ENCODE measurements around the gene TRMT10A. TPM values are rescaled to one million over a fixed set of nuclear protein-coding genes. Genes with fewer than 3 reads are reported as not detected.

Gene TRMT10A
- total RNA-seq (1 to 10 TPM; 8.9 to 9.1 TPM), polyA plus RNA-seq (ENCODE audit: insufficient read length in 2 of 2) (1 to 10 TPM; 5.3 to 7.4 TPM)
- long read RNA-seq, donor 1, partial matches to known transcripts = 0 of 1 reads
- long read RNA-seq, donor 1, other reads (novel, unspliced or antisense) = 0 of 1 reads
- long read RNA-seq, donor 2, partial matches to known transcripts = 0 of 1 reads
- long read RNA-seq, donor 2, other reads (novel, unspliced or antisense) = 0 of 1 reads
- long read RNA-seq, donor 3 = 0 reads
- long read RNA-seq, donor 4, partial matches to known transcripts = 0 of 3 reads
- long read RNA-seq, donor 4, other reads (novel, unspliced or antisense) = 0 of 3 reads

GRCh38 chr4:99563310-99564186 is at the start of gene TRMT10A:
TSS of gene TRMT10A (minus strand) at chr4:99564039. CDS start at chr4:99559338, 4,701 bp downstream.
- peak; percentile 96 to 100 (median 97) for DNase-seq (ENCODE audit: low read depth in 4 of 6, low spot score in 6 of 6)
- H3K27me3 ChIP-seq (ENCODE audit: control insufficient read depth, insufficient read depth, low read length) = no peaks in the 10 kb centered on the region
- H3K4me3 ChIP-seq (ENCODE audit: low read depth, low read length) = peak within 1 kb of the TSS; percentile 100
- H3K27ac ChIP-seq (ENCODE audit: low read depth, low read length) = peak within 1 kb of the TSS; percentile 100
- no peaks in the 10 kb centered on the region for H3K36me3 ChIP-seq (ENCODE audit: control insufficient read depth, insufficient read depth, low read length)
- H3K9me3 ChIP-seq (ENCODE audit: control insufficient read depth, insufficient read depth, low read length) = no peaks in the 10 kb centered on the region
- WGBS (ENCODE audit: insufficient coverage) = under 1% methylated on average over 42 of the region's 48 CpGs
- H3K4me1 ChIP-seq (ENCODE audit: control insufficient read depth, insufficient read depth, low read length) = peaks cover 6% of the 10 kb centered on the region

GRCh38 chr4:99612704-99613103 is 48.9 kb upstream of the TRMT10A start:
- Histone ChIP-seq H3K27me3 (ENCODE audit: control insufficient read depth, insufficient read depth, low read length) (no peaks in the 10 kb centered on the region), H3K4me1 (ENCODE audit: control insufficient read depth, insufficient read depth, low read length) (no peaks in the 10 kb centered on the region), H3K9me3 (ENCODE audit: control insufficient read depth, insufficient read depth, low read length) (no peaks in the 10 kb centered on the region), H3K36me3 (ENCODE audit: control insufficient read depth, insufficient read depth, low read length) (no peaks in the 10 kb centered on the region), H3K27ac (ENCODE audit: low read depth, low read length) (no peak overlapping the region), H3K4me3 (ENCODE audit: low read depth, low read length) (no peak overlapping the region)
- 91% methylated on average over 2 of the region's 5 CpGs for WGBS (ENCODE audit: insufficient coverage)
- DNase-seq (ENCODE audit: low read depth in 4 of 6, low spot score in 6 of 6) = no peak

GRCh38 chr4:99612281-99612680 is 48.4 kb upstream of the TRMT10A start:
- Histone ChIP-seq H3K4me1 (ENCODE audit: control insufficient read depth, insufficient read depth, low read length) (no peaks in the 10 kb centered on the region), H3K4me3 (ENCODE audit: low read depth, low read length) (no peak overlapping the region), H3K9me3 (ENCODE audit: control insufficient read depth, insufficient read depth, low read length) (no peaks in the 10 kb centered on the region), H3K27me3 (ENCODE audit: control insufficient read depth, insufficient read depth, low read length) (no peaks in the 10 kb centered on the region), H3K27ac (ENCODE audit: low read depth, low read length) (no peak overlapping the region), H3K36me3 (ENCODE audit: control insufficient read depth, insufficient read depth, low read length) (no peaks in the 10 kb centered on the region)
- WGBS (ENCODE audit: insufficient coverage) = no CpG with 5 or more reads among the region's 3 CpGs
- DNase-seq (ENCODE audit: low read depth in 4 of 6, low spot score in 6 of 6) = no peak

GRCh38 chr4:99610605-99611175 is 46.9 kb upstream of the TRMT10A start:
- H3K36me3 ChIP-seq (ENCODE audit: control insufficient read depth, insufficient read depth, low read length) = no peaks in the 10 kb centered on the region
- no peak for DNase-seq (ENCODE audit: low read depth in 4 of 6, low spot score in 6 of 6)
- WGBS (ENCODE audit: insufficient coverage) = 100% methylated on average over 1 of the region's 5 CpGs
- H3K9me3 ChIP-seq (ENCODE audit: control insufficient read depth, insufficient read depth, low read length) = no peaks in the 10 kb centered on the region
- no peaks in the 10 kb centered on the region for H3K27me3 ChIP-seq (ENCODE audit: control insufficient read depth, insufficient read depth, low read length)
- H3K27ac ChIP-seq (ENCODE audit: low read depth, low read length) = no peak overlapping the region
- H3K4me3 ChIP-seq (ENCODE audit: low read depth, low read length) = no peak overlapping the region
- H3K4me1 ChIP-seq (ENCODE audit: control insufficient read depth, insufficient read depth, low read length) = no peaks in the 10 kb centered on the region

GRCh38 chr4:99608417-99608816 is 44.6 kb upstream of the TRMT10A start:
- H3K36me3 ChIP-seq (ENCODE audit: control insufficient read depth, insufficient read depth, low read length) = no peaks in the 10 kb centered on the region
- no peak for DNase-seq (ENCODE audit: low read depth in 4 of 6, low spot score in 6 of 6)
- no peaks in the 10 kb centered on the region for H3K9me3 ChIP-seq (ENCODE audit: control insufficient read depth, insufficient read depth, low read length)
- no peaks in the 10 kb centered on the region for H3K4me1 ChIP-seq (ENCODE audit: control insufficient read depth, insufficient read depth, low read length)
- 88% methylated on average over 1 of the region's 5 CpGs for WGBS (ENCODE audit: insufficient coverage)
- H3K4me3 ChIP-seq (ENCODE audit: low read depth, low read length) = no peak overlapping the region
- no peaks in the 10 kb centered on the region for H3K27me3 ChIP-seq (ENCODE audit: control insufficient read depth, insufficient read depth, low read length)
- no peak overlapping the region for H3K27ac ChIP-seq (ENCODE audit: low read depth, low read length)

GRCh38 chr4:99606716-99607115 is 42.9 kb upstream of the TRMT10A start:
- no peaks in the 10 kb centered on the region for H3K36me3 ChIP-seq (ENCODE audit: control insufficient read depth, insufficient read depth, low read length)
- WGBS (ENCODE audit: insufficient coverage) = no CpG with 5 or more reads among the region's 2 CpGs
- no peak overlapping the region for H3K4me3 ChIP-seq (ENCODE audit: low read depth, low read length)
- no peak overlapping the region for H3K27ac ChIP-seq (ENCODE audit: low read depth, low read length)
- H3K27me3 ChIP-seq (ENCODE audit: control insufficient read depth, insufficient read depth, low read length) = no peaks in the 10 kb centered on the region
- H3K4me1 ChIP-seq (ENCODE audit: control insufficient read depth, insufficient read depth, low read length) = no peaks in the 10 kb centered on the region
- DNase-seq (ENCODE audit: low read depth in 4 of 6, low spot score in 6 of 6) = no peak
- H3K9me3 ChIP-seq (ENCODE audit: control insufficient read depth, insufficient read depth, low read length) = no peaks in the 10 kb centered on the region

GRCh38 chr4:99594818-99595217 is 31.0 kb upstream of the TRMT10A start:
- WGBS (ENCODE audit: insufficient coverage) = 72% methylated on average over 2 of the region's 2 CpGs
- no peak overlapping the region for H3K4me3 ChIP-seq (ENCODE audit: low read depth, low read length)

GRCh38 chr4:99593781-99594641 is 30.2 kb upstream of the TRMT10A start:
- H3K9me3 ChIP-seq (ENCODE audit: control insufficient read depth, insufficient read depth, low read length) = no peaks in the 10 kb centered on the region
- H3K27me3 ChIP-seq (ENCODE audit: control insufficient read depth, insufficient read depth, low read length) = no peaks in the 10 kb centered on the region
- H3K36me3 ChIP-seq (ENCODE audit: control insufficient read depth, insufficient read depth, low read length) = no peaks in the 10 kb centered on the region
- peak in 2 of 6 donors; percentile 2 to 23 for DNase-seq (ENCODE audit: low read depth in 4 of 6, low spot score in 6 of 6)
- H3K27ac ChIP-seq (ENCODE audit: low read depth, low read length) = no peak overlapping the region
- H3K4me3 ChIP-seq (ENCODE audit: low read depth, low read length) = no peak overlapping the region
- no peaks in the 10 kb centered on the region for H3K4me1 ChIP-seq (ENCODE audit: control insufficient read depth, insufficient read depth, low read length)
- WGBS (ENCODE audit: insufficient coverage) = 50% methylated on average over 2 of the region's 4 CpGs

More at GRCh38 chr4:99594818-99595217, 31.0 kb upstream of the TRMT10A start:
- DNase-seq (ENCODE audit: low read depth in 4 of 6, low spot score in 6 of 6) = no peak
- H3K4me1 ChIP-seq (ENCODE audit: control insufficient read depth, insufficient read depth, low read length) = no peaks in the 10 kb centered on the region
- no peaks in the 10 kb centered on the region for H3K36me3 ChIP-seq (ENCODE audit: control insufficient read depth, insufficient read depth, low read length)
- no peak overlapping the region for H3K27ac ChIP-seq (ENCODE audit: low read depth, low read length)
- no peaks in the 10 kb centered on the region for H3K27me3 ChIP-seq (ENCODE audit: control insufficient read depth, insufficient read depth, low read length)
- no peaks in the 10 kb centered on the region for H3K9me3 ChIP-seq (ENCODE audit: control insufficient read depth, insufficient read depth, low read length)

GRCh38 chr4:99591757-99592156 is 27.9 kb upstream of the TRMT10A start:
- no peaks in the 10 kb centered on the region for H3K4me1 ChIP-seq (ENCODE audit: control insufficient read depth, insufficient read depth, low read length)
- H3K4me3 ChIP-seq (ENCODE audit: low read depth, low read length) = no peak overlapping the region
- H3K27ac ChIP-seq (ENCODE audit: low read depth, low read length) = no peak overlapping the region
- no peak for DNase-seq (ENCODE audit: low read depth in 4 of 6, low spot score in 6 of 6)
- H3K27me3 ChIP-seq (ENCODE audit: control insufficient read depth, insufficient read depth, low read length) = no peaks in the 10 kb centered on the region
- no CpG with 5 or more reads among the region's 3 CpGs for WGBS (ENCODE audit: insufficient coverage)
- H3K36me3 ChIP-seq (ENCODE audit: control insufficient read depth, insufficient read depth, low read length) = no peaks in the 10 kb centered on the region
- no peaks in the 10 kb centered on the region for H3K9me3 ChIP-seq (ENCODE audit: control insufficient read depth, insufficient read depth, low read length)

All from spinal cord (tissue), 10 donors.